HG03520 (cell line): ENCODE results near the gene ERBB4.

ENCODE experiments used
- ATAC-seq: cut with Tn5 transposase; IDR thresholded peaks from one replicate; pipeline ENCODE4 v1.9.1; 2021; ENCODE audit warnings: mild to moderate bottlenecking, moderate library complexity; ENCODE audit not compliant: unreplicated experiment

ERBB4 gene

GRCh38 chr2:212428681-212429478, 109.7 kb downstream of the ERBB4 start:
- no peak for ATAC-seq

- ATAC-seq = no peak
These were observed 111.0 kb downstream of the ERBB4 start for GRCh38 chr2:212427638-212428037.

DNA sequence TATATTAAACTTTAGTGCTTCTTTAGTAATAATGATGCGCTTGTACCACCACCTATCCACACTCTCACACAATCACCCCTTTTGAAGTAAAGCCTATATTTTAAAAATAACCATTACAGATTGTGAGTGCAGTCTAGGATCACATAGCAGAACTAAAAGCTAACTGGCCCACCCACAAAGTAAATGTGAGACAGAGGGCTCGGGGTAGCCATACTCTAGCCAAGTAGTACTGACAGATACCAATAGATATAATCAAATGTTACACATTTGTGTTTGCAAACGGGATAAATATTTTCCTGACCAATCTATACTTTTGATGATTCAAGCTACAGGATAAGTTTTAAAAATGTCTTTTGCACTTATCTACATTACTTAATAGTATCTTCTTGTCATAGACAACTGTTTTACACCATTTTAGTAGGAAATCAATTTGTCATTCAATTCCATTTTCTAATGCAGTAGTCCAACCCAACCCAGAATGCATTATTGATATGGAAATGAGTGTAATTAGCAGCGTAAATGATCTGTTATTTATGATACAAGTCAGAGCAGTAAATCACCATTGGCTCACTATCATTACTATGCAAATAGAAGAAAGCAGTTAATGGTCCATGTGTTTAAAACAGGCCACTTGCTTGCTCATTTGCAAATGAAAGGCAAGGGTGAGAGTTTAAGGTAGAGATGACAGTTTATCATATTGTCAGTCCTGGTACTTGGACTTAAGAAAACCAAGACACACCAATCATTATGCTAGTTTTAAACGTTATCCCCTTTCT, 111.8 kb downstream of the ERBB4 start:
- no peak for ATAC-seq

- ATAC-seq = no peak
These were observed 114.5 kb downstream of the ERBB4 start for GRCh38 chr2:212424082-212424481.

GRCh38 chr2:212423089-212423488, 115.5 kb downstream of the ERBB4 start:
- ATAC-seq = no peak

DNA sequence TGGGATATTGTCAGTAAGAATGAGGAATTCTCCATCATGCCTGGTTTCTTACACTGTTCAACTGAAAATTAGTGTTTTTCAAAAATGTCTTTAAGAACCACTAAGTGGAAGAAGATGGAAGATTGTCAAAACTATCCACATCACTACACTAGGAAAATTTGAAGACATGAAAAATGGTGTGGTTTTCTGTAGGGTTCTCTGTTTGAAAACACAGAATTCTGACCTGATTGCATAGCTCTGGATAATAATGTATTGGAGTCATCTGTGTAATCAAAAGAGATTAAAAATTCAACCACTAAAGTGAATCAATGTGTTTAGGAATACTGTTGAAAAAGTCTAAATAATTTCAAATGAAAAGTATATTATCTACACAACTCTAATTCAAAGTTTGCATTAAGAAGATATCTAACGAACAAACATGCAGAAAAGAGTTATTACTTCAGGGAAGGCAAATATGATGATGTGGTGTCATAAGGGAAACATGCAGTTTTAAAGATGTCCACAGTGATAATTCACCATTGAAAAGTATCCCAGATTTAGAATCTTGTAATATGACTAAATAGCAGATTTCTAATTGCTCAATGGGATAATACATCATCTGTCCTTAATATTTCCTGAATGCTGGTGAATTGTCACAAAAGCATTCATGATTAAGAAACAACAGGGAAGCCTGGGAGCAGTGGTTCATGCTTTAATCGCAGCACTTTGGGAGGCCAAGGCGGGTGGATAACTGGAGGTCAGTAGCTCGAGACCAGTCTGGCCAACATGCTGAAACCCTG, 116.9 kb downstream of the ERBB4 start:
- ATAC-seq = no peak

- no peak for ATAC-seq
These were observed 122.5 kb downstream of the ERBB4 start for GRCh38 chr2:212416086-212416485.

DNA sequence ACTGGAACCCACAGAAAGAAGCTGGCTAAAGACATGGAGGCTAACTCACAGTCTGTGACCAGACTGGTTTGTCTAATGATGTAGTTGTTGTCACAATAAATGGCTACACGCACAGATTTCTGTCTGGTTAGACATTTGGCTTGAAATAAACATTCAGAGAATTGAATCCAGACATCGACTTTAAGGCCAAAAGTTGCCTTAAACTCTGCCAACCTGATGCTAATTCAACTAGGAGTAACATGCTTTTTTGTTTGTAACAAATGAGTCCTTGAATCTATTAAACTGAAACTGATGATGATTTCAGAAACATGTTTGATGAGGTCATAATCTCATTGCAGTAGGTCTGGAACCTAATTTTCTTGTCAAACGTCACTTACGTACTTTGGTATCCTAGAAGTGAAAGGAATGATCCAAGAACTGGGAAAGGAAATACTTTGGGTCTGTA, 123.8 kb downstream of the ERBB4 start:
- no peak for ATAC-seq

GRCh38 chr2:212409560-212409959, 129.0 kb downstream of the ERBB4 start:
- ATAC-seq = no peak

DNA sequence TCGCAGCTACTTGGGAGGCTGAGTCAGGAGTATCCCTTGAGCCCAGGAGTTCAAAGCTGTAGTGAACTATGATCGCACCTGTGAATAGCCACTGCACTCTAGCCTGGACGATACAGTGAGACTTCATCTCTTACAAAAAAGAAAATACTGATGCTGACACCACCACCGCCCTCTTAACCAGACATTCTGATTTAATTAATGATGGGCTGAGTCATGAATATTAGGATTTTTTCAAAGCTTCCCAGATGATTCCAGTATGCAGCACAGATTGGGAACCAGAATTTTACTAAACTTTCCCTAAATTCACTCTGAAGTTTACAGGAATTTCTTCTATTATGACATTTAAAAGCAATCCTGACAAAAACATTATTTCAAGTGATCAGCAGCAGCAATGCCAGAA, 130.1 kb downstream of the ERBB4 start:
- no peak for ATAC-seq

DNA sequence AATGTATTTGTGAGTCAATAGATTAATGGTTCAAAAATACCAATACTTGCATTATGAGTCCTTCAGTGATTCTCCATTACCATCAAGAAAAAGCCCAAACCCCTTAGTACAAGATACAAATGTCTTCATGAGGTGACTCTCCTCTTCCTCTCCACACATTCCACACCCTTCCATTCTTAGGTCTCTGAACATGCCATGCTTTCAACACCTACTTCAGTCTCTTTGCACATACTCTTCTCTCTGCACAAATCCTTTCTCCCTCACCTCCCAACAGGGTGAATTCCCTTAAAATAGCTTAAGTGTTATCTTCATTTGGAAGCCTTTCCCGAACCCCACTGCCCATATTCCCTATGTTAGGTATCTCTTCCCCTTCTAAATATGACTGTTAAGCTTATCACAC, 131.9 kb downstream of the ERBB4 start:
- no peak for ATAC-seq

DNA sequence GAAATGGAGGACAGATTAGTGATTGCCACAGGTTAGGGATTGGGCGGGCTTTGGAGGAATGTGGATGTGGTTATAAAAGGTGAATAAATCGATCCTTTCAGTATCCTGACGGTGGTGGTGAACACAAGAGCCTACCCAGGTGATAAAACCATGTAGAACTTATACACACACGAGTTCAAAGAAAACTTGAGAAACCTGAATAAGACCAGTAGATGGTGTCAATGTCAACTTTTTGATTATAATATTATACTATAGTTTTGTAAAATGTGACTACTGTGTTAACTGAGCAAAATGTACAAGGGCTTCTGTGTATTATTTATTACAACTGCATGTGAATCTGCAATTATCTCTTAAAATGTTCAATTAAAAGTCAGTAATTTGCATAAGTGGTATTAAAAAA, 136.3 kb downstream of the ERBB4 start:
- ATAC-seq = no peak

DNA sequence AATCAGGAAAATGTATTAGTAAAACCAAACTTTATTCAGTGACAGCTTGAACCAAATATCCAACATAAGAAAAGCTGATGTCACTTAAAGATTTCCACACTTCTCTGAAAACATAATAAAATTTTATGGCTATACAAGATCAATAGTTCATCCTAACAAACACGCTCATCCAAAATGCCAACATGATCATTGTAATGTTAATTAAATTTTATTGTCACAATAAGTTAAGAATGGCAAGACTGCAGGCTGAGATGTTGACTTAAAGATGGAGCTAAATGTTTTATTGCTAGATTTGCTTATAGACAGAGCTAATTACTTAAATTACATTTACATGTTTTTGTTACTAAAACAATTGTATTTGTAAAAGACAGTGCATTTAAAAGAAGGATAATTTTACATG, 140.3 kb downstream of the ERBB4 start:
- no peak for ATAC-seq

DNA sequence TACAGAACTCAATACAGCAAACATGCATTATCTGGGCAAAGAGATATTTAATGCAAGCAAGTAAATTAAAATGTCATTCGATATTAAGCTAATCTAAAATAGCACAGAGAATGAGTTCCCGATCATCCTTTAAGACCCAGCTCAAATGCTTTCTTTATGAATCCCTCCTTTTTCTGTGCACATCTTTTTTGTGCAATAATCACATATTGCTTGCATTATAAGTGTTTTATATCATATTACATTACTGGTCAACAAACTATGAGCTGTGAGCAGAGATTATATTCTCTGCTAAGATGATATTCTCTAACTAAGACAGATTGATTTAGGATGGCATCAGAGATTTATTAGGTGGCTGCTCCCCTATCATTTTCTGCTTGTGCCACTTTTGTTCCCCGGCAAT, 146.1 kb downstream of the ERBB4 start:
- ATAC-seq = no peak

DNA sequence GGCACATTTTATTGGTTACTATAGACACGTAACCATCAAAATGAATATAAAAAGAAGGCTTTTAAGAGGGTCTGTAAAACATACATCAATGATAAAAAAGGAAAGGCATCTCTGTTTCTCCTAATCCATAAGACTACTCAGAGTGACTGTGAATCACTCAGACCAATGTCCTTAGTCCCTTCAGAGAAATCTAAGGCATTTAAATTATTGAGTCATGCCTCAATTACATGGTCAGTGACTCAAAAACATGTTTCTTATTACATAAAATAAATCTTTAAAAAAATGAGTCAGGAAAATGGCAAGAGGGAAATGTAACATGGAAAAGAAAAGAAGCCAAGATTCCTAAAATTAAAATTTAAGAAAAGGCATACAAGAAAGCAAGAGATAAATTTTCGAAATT, 146.6 kb downstream of the ERBB4 start:
- ATAC-seq = no peak

DNA sequence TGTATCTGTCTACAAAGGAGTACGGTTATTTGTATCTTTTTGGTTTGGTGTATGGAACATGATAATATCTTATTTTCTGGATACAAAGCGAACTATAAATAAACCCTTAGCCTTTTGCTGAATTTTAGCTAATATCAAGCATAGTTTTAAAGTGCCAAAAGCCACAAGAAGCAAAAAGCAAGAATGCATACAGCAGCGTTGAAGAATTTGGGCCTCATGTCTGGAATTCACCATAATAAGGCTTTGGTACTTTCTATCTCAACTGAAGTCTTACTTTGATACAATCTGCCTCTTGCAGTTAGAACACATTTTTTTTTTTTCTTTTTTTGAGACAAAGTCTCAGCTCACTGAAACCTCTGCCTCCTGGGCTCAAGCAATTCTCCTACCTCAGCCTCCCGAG, 151.5 kb downstream of the ERBB4 start:
- no peak for ATAC-seq

DNA sequence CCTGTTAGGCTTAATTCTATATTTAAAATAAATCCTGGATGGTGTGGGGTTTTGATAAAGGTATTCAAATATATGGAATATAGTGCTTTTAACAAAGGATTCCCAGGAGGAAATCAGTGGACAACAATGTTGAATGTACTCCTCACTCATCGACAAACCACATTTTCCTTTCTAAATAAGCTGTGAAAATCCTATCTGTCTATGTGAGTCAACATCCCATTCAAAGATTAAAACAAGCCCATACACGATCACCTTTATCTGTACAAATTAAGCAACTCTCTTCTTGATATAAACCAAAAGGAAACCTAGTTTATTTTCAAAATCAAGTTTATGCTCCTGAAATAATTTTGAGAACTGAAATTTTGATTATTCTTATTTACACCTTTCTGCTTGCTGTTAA, 153.4 kb downstream of the ERBB4 start:
- ATAC-seq = no peak

DNA sequence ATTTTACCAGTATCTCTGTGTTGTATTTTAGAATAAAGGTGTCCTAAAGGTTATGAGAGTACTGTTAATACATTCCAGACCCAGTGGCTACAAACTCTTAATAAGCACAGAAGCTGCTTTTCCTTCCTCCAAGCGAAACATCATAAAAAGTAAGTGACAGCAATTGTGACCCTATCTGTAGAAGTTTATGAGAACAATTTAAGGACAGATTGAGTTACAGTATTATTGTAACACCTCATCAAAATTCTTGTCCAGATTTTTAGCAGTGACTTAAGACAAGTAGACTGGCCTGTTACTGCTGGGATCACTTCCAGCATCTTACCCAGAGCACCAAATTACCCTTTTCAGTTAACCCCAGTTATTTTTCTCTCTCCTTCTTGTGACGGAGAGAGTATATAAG, 154.6 kb downstream of the ERBB4 start:
- ATAC-seq = no peak

DNA sequence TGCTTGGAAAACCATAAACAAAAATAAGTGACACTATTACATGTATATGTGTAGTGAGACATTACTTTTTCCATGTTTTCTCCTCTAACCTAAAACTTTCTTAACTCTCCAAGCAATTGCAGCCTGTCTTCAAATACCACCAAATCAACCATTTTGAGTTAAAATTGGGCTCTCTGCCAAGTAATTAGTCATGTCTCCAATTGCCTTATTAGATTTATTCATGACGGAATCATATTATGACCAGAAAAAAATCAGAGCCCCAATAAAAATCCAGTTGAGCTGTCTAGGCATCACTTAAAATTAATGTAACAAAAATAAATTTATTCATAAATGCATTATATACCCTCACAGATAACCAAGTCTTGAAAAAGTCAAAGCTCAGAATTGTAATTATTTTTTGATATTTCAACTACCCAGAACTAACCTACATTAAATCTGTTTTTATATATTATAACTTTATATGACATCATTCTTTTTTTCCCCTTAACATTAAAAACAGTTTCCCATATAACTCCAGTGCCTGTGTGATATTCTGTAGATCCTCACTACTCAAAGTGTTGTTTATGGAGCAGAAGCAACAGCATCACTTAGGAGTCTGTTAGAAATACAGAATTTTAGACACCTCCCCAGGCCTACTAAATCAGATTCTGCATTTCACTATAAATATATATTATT, 157.0 kb downstream of the ERBB4 start:
- no peak for ATAC-seq

GRCh38 chr2:212379103-212379502, 159.5 kb downstream of the ERBB4 start:
- no peak for ATAC-seq

GRCh38 chr2:212367431-212367830, 171.2 kb downstream of the ERBB4 start:
- ATAC-seq = no peak
